MG63 (cell line): Measurements from ENCODE around the gene SLC11A2. TPM values are rescaled to one million over a fixed set of nuclear protein-coding genes. Genes with fewer than 3 reads are reported as not detected.

Experiments used
- DNase-seq: peaks from one replicate; pipeline ENCODE4 v3.0.0-alpha.2; 2020
- H3K27me3 ChIP-seq: fragments of 250-450 bp; sonication (Bioruptor Pico); 2 replicates; pipeline ENCODE4 v1.5.1; 2020; ENCODE audit warnings: mild to moderate bottlenecking, moderate library complexity
- H3K36me3 ChIP-seq: fragments of 250-450 bp; sonication (Bioruptor Pico); 2 replicates; pipeline ENCODE4 v1.5.1; 2020; ENCODE audit warnings: mild to moderate bottlenecking, moderate library complexity
- H3K4me3 ChIP-seq: fragments of 250-450 bp; sonication (Bioruptor Pico); 2 replicates; pipeline ENCODE4 v1.5.1; 2020; ENCODE audit warnings: mild to moderate bottlenecking, moderate library complexity
- H3K9me3 ChIP-seq: fragments of 250-450 bp; sonication (Bioruptor Pico); 2 replicates; pipeline ENCODE4 v1.5.1; 2020; ENCODE audit warnings: mild to moderate bottlenecking, moderate library complexity
- total RNA-seq: library from RNA; depleted of rRNA; stranded (reverse); fragments of >200 nt; shearing (Covaris generic); gene quantifications from 2 replicates; pipeline ENCODE4 v1.2.3, GENCODE V29; 2014; ENCODE audit warnings: low replicate concordance; rRNA removed

The SLC11A2 gene
- total RNA-seq = 12.0 and 74.1 TPM in 2 replicates

GRCh38 chr12:51025836-51026638 lies at the start of gene SLC11A2:
Gene SLC11A2, minus strand, starts transcription at chr12:51026384. Its CDS starts 15,656 bp downstream, at chr12:51010728.
- H3K36me3 ChIP-seq = peaks cover 2% of the 10 kb centered on the region; the same call in 1 of the 2 replicates
- DNase-seq = peak; percentile 98
- peak within 1 kb of the TSS; percentile 69 for H3K4me3 ChIP-seq
- H3K27me3 ChIP-seq = no peaks in the 10 kb centered on the region
- H3K9me3 ChIP-seq = no peaks in the 10 kb centered on the region

DNA sequence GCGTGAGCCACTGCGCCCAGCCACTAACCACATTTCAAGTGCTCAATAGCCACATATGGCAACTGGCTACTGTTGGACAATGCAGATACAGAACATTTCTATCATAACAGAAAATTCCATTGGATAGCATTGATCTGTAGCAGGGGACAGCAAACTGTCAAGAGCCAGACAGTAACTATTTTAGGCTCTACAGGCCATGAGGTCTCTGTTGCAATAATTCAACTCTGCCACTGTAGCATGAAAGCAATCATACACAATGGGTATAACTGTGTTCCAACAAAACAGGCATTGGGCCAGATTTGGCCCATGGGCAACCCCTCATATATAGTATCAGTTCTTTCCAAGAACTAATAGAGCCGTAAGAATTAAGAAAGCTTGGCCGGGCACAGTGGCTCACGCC lies 49.2 kb upstream of the SLC11A2 start:
- peaks cover 20% of the 10 kb centered on the region for H3K36me3 ChIP-seq

DNA sequence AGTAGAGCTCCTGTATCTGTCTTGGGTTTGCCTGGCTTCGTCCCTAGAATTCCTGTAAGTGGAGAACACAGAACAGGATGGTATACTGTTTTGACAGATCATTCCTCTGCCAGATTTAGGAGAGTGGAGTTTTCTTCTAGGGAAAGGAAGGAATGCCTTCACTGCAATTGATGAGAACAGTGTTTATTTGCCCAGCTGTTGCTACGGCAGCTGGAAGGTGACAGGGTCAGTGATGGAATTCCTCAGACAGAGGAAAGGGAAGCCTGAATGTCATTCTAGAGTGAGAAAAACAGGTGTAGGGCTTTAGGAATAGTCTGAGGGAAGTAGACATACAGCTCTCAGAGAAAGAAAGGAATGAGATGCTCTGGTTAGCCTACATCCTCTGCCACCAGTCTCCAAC lies 45.5 kb upstream of the SLC11A2 start:
- no peak for DNase-seq

More for the DNA sequence above, 49.2 kb upstream of the SLC11A2 start:
- Histone ChIP-seq H3K4me3 (no peak overlapping the region), H3K9me3 (no peaks in the 10 kb centered on the region), H3K27me3 (no peaks in the 10 kb centered on the region)
- no peak for DNase-seq

GRCh38 chr12:51070004-51070403 lies 43.8 kb upstream of the SLC11A2 start:
- no peak for DNase-seq
- H3K4me3 ChIP-seq = no peak overlapping the region
- no peaks in the 10 kb centered on the region for H3K27me3 ChIP-seq
- H3K9me3 ChIP-seq = no peaks in the 10 kb centered on the region
- H3K36me3 ChIP-seq = peaks cover 52% of the 10 kb centered on the region

More for the DNA sequence above, 45.5 kb upstream of the SLC11A2 start:
- Histone ChIP-seq H3K9me3 (no peaks in the 10 kb centered on the region), H3K4me3 (no peak overlapping the region), H3K36me3 (peaks cover 44% of the 10 kb centered on the region), H3K27me3 (no peaks in the 10 kb centered on the region)

DNA sequence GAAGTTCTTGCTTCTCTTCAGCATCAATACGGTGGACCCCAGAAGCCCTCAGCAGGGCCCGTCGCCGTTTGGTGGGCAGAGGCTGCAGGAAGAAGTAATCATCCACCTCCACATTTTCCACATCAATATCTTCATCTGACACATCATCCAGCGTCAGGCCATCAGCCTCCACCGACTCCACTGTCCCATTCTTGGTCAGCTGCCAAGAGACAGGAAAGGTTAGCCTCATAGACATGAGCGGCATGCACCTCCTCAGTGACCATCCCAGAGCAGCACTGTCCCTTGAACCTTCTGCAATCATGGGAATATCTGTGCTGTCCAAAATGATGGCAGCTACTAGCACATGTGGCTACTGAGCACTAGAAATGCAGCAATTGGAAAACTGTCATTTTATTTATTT lies 41.6 kb upstream of the SLC11A2 start:
- Histone ChIP-seq H3K27me3 (no peaks in the 10 kb centered on the region), H3K9me3 (no peaks in the 10 kb centered on the region), H3K36me3 (peaks cover 49% of the 10 kb centered on the region), H3K4me3 (no peak overlapping the region)
- no peak for DNase-seq

GRCh38 chr12:51067229-51067628 lies 41.0 kb upstream of the SLC11A2 start:
- Histone ChIP-seq H3K27me3 (no peaks in the 10 kb centered on the region), H3K4me3 (no peak overlapping the region), H3K9me3 (no peaks in the 10 kb centered on the region), H3K36me3 (peaks cover 52% of the 10 kb centered on the region)
- no peak for DNase-seq

- H3K9me3 ChIP-seq = no peaks in the 10 kb centered on the region
- H3K27me3 ChIP-seq = no peaks in the 10 kb centered on the region
- no peak for DNase-seq
- H3K36me3 ChIP-seq = peaks cover 61% of the 10 kb centered on the region
- H3K4me3 ChIP-seq = no peak overlapping the region
Measured at GRCh38 chr12:51065530-51065929, 39.3 kb upstream of the SLC11A2 start.

GRCh38 chr12:51062631-51063397 lies 36.6 kb upstream of the SLC11A2 start:
- Histone ChIP-seq H3K4me3 (no peak overlapping the region), H3K9me3 (no peaks in the 10 kb centered on the region), H3K36me3 (peaks cover 73% of the 10 kb centered on the region), H3K27me3 (no peaks in the 10 kb centered on the region)
- no peak for DNase-seq

DNA sequence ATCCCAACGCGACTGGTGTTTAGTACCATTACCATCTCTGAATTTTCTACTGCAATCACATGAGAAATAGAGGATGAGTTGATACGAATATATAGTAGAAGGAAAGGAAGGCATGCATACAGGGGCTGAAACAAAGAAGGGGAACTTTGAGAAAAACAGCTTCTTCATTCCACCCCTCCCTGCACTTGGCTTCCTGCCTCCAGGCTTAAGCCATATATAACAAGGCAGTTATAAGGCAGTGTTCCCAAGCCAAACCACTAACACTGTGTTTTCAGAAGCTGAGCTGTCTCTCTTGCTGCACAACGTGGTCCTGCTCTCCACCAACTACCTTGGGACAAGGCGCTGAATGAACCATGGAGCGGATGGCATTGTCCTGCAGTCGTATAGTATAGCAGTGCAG lies 32.9 kb upstream of the SLC11A2 start:
- H3K4me3 ChIP-seq = no peak overlapping the region
- no peaks in the 10 kb centered on the region for H3K9me3 ChIP-seq
- H3K27me3 ChIP-seq = no peaks in the 10 kb centered on the region
- DNase-seq = no peak
- H3K36me3 ChIP-seq = peaks cover 85% of the 10 kb centered on the region

- peak; percentile 65 for DNase-seq
- H3K36me3 ChIP-seq = peaks cover 80% of the 10 kb centered on the region
Measured at GRCh38 chr12:51056242-51056641, 30.1 kb upstream of the SLC11A2 start.

DNA sequence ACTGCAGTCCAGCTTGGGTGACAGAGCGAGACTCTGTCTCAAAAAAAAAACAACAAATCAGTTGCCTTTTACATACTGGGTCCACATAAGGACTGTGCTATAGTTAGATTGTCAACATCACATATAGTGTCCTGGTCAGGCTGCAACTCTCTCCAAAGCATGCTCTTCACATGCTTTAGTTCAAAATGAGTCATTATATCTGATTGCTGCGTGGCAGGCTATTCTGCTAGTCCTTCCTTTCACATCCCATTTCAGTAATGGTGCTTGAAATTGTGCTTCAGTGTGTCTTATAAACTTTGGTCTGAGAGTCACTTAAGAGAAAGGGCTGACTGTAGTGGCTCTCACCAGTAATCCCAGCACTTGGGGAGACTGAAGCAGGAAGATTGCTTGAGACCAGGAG lies 28.9 kb upstream of the SLC11A2 start:
- no peak for DNase-seq
- peaks cover 80% of the 10 kb centered on the region for H3K36me3 ChIP-seq

More at GRCh38 chr12:51056242-51056641, 30.1 kb upstream of the SLC11A2 start:
- Histone ChIP-seq H3K4me3 (no peak overlapping the region), H3K9me3 (no peaks in the 10 kb centered on the region), H3K27me3 (no peaks in the 10 kb centered on the region)

GRCh38 chr12:51051787-51052186 lies 25.6 kb upstream of the SLC11A2 start:
- H3K36me3 ChIP-seq = peaks cover 62% of the 10 kb centered on the region
- no peaks in the 10 kb centered on the region for H3K9me3 ChIP-seq
- DNase-seq = no peak
- no peak overlapping the region for H3K4me3 ChIP-seq
- H3K27me3 ChIP-seq = no peaks in the 10 kb centered on the region

More for the DNA sequence above, 28.9 kb upstream of the SLC11A2 start:
- Histone ChIP-seq H3K9me3 (no peaks in the 10 kb centered on the region), H3K27me3 (no peaks in the 10 kb centered on the region), H3K4me3 (no peak overlapping the region)

DNA sequence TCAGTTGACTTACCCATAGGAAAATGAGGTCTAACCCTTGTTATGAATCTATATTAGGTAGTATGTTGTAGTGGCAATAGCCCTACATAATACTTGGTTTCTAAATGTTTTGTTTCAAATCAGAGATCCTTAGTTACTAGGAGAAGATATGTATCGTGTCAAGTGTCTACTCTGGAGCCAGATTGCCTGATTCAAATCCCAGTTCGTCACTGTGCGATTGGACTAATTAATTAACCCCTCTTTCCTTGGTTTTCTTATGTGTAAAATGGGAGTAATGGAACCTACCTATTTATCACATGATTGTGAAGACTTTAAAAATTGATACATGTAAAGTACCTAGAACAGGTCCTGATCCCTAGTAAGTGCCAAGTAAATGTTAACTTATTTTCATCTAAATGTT lies 23.3 kb upstream of the SLC11A2 start:
- H3K9me3 ChIP-seq = no peaks in the 10 kb centered on the region
- H3K4me3 ChIP-seq = peak overlapping the region; percentile 99
- H3K27me3 ChIP-seq = no peaks in the 10 kb centered on the region
- peaks cover 43% of the 10 kb centered on the region for H3K36me3 ChIP-seq
- no peak for DNase-seq

DNA sequence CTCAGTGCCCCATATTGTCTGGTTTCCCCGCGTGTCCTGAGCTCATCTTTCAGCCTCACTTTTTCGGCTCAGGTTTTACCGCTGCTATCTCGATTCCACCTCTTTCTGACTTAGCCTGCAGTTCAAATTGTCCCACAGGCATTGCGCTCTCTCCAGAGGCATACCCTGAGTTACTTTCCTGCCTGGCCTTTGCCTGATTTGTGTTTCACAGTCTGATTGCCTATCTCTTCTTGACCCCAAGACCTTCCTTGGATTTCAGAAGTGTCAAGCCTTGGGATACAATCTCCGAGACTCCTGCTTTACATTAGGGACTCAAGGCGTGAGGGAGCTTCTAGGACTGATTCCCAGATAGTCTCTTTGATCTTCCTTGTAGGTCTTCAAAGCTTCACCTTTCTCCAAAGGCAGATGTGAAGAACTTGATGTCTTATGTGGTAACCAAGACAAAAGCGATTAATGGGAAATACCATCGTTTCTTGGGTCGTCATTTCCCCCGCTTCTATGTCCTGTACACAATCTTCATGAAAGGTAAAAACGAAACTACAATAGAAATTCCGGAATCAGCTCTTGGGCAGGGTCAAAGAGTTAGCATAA lies 22.6 kb upstream of the SLC11A2 start:
- peaks cover 36% of the 10 kb centered on the region for H3K36me3 ChIP-seq
- H3K27me3 ChIP-seq = no peaks in the 10 kb centered on the region
- H3K4me3 ChIP-seq = peak overlapping the region; percentile 99
- H3K9me3 ChIP-seq = no peaks in the 10 kb centered on the region
- no peak for DNase-seq

DNA sequence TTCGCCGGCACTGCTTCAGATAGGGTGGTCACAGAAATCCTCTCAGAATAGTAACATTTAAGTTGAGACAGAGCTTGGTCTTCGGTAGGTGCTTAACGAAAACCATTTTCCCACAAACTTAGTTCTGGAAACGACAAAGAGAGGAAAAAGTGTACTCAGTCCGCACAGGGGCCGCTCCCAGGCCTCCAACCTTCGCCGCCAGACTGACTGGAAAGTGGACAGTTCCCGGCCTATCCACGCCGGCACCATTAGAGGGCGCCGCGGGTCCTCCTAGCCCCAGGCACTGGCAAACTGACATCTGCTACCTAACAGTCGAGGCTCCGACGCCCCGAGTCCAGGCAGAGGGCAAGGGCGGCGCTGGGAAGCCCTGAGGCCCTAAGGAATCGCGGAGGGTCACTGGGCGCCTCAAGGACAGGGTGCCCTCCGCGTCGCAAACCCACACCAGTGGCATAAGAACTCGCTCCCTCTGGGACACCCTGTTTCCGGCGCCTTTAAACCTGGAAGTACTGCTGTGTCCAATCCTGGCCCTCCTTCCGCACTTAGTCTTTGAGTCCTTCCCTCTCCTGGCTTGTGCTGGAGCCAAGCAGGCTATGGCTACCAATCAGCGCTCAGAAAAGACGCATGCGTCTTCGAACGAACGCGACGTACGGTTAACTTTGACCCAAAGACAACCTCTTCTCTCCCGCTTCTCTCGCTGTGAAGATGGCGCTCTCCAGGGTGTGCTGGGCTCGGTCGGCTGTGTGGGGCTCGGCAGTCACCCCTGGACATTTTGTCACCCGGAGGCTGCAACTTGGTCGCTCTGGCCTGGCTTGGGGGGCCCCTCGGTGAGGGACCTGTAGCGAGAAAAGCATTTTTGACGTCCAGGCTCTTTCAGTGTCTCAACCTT lies 21.7 kb upstream of the SLC11A2 start, which contains the start of gene LETMD1:
TSS of gene LETMD1 (plus strand) at position 673 of the 886 bp plus-strand sequence. CDS start at position 703, 30 bp downstream.
- DNase-seq = peak; percentile 95
- peak within 1 kb of the TSS; percentile 99 for H3K4me3 ChIP-seq
- peaks cover 30% of the 10 kb centered on the region for H3K36me3 ChIP-seq
- no peaks in the 10 kb centered on the region for H3K9me3 ChIP-seq
- no peaks in the 10 kb centered on the region for H3K27me3 ChIP-seq

DNA sequence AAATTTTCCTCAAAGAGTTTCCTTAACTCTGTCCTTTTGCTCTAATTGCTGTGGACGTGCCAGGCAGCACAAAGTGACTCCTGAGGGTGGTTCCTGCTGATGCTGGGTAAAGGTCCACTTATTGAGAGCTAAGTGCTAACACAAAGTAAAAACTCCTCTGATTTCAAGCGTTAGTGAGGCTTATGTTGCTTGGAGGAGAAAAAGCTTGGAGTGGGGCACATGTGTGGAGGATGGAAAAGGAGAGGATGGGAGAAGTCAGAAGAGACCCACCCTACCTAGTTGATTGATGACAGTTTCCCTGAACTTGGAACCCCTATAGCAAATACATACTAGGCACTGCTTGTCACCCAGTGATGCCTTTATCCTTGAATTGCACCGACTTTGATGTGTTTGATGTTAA lies 10.1 kb upstream of the SLC11A2 start:
- H3K4me3 ChIP-seq = no peak overlapping the region
- no peak for DNase-seq
- H3K27me3 ChIP-seq = no peaks in the 10 kb centered on the region
- H3K36me3 ChIP-seq = no peaks in the 10 kb centered on the region
- no peaks in the 10 kb centered on the region for H3K9me3 ChIP-seq
